ENCODE measurements around the gene STK32A. TPM values are rescaled to one million over a fixed set of nuclear protein-coding genes. Genes with fewer than 3 reads are reported as not detected.

The STK32A gene
- total RNA-seq, 1 experiment from 2014 or later: 1.2 TPM

GRCh38 chr5:147193123-147193522, 41.7 kb upstream of the STK32A start (continued):
- TF ChIP-seq FOSL1 (IDR thresholded peaks at IDR 0.05; ENCODE audit: low read depth): no peak
- TF ChIP-seq SIN3A (IDR thresholded peaks at IDR 0.05; ENCODE audit: low read depth): no peak
- no peak for TF ChIP-seq CTCF (IDR thresholded peaks at IDR 0.05 in 2 of 3, conservative IDR thresholded peaks at IDR 0.05 in 1 of 3; ENCODE audit: borderline replicate concordance in 1 of 3, insufficient read depth in 1 of 3, low read depth in 2 of 3, low read length in 2 of 3)
- TF ChIP-seq ATF3 (IDR thresholded peaks at IDR 0.05): no peak
- no peak for TF ChIP-seq SRF (IDR thresholded peaks at IDR 0.05; ENCODE audit: low read depth)
- no peak for TF ChIP-seq ZFX (IDR thresholded peaks at IDR 0.05)
- TF ChIP-seq TCF7L2 (IDR thresholded peaks at IDR 0.05; ENCODE audit: borderline replicate concordance, extremely low read depth, insufficient read depth, insufficient read length): no peak
- no peak for TF ChIP-seq SP1 (IDR thresholded peaks at IDR 0.05; ENCODE audit: low read depth)

GRCh38 chr5:147200004-147200403, 34.8 kb upstream of the STK32A start:
- no peak for TF ChIP-seq CEBPB (IDR thresholded peaks at IDR 0.05; ENCODE audit: low read depth)
- TF ChIP-seq POLR2A (IDR thresholded peaks at IDR 0.05; ENCODE audit: borderline replicate concordance, extremely low read depth, insufficient read depth, insufficient read length): no peak
- TF ChIP-seq EGR1 (IDR thresholded peaks at IDR 0.05; ENCODE audit: low read depth): no peak
- TF ChIP-seq FOSL1 (IDR thresholded peaks at IDR 0.05; ENCODE audit: low read depth): no peak
- no peak for TF ChIP-seq YY1 (IDR thresholded peaks at IDR 0.05; ENCODE audit: extremely low read depth, insufficient replicate concordance, low read depth, low read length)
- no peak for TF ChIP-seq SIN3A (IDR thresholded peaks at IDR 0.05; ENCODE audit: low read depth)
- no peak for TF ChIP-seq CBX3 (IDR thresholded peaks at IDR 0.05; ENCODE audit: low read depth)
- TF ChIP-seq ELF1 (IDR thresholded peaks at IDR 0.05; ENCODE audit: borderline replicate concordance, low read depth): no peak
- no peak for TF ChIP-seq REST (IDR thresholded peaks at IDR 0.05; ENCODE audit: low read depth)
- TF ChIP-seq ZFX (IDR thresholded peaks at IDR 0.05): no peak
- TF ChIP-seq MAX (IDR thresholded peaks at IDR 0.05): no peak
- no peak for TF ChIP-seq SRF (IDR thresholded peaks at IDR 0.05; ENCODE audit: low read depth)
- TF ChIP-seq POLR2AphosphoS5 (IDR thresholded peaks at IDR 0.05; ENCODE audit: low read depth, low read length): no peak
- H3K9me3 ChIP-seq (ENCODE audit: control insufficient read depth in 1 of 2, insufficient read depth in 1 of 2, low read depth in 1 of 2, low read length in 2 of 2): no peaks in the 10 kb centered on the region
- CTCF ChIA-PET: interaction anchor here (2.6 kb wide), 1 partner anchor 11 kb away, joined by 9 read pairs; no protein-coding TSS in a partner anchor

More at GRCh38 chr5:147200004-147200403, 34.8 kb upstream of the STK32A start:
- no peaks in the 10 kb centered on the region for H3K36me3 ChIP-seq (ENCODE audit: control insufficient read depth in 1 of 2, insufficient read depth in 2 of 2, low read length in 2 of 2)
- ATAC-seq: no peak
- POLR2A ChIA-PET: no interaction called here
- intact Hi-C loops (cut with micrococcal nuclease): no loop called here
- 0 out of 2 replicates have a peak, but pooled peaks cover 13% of the 10 kb centered on the region for H3K27me3 ChIP-seq (ENCODE audit: insufficient read depth, low read length)
- H3K9ac ChIP-seq (ENCODE audit: low read length): no peak overlapping the region
- BruUV-seq (replicated peaks): no TSS peak
- H3K79me2 ChIP-seq (ENCODE audit: insufficient read depth, low read length): no peaks in the 10 kb centered on the region
- DNase-seq (ENCODE audit: low read depth, low spot score): no peak
- no peaks in the 10 kb centered on the region for H3K9me2 ChIP-seq (ENCODE audit: insufficient read depth)
- no peaks in the 10 kb centered on the region for H3K4me1 ChIP-seq (ENCODE audit: control insufficient read depth in 1 of 2, insufficient read depth in 2 of 2, low read length in 2 of 2)
- H3K4me2 ChIP-seq (ENCODE audit: low read length): no peak overlapping the region
- no peak overlapping the region for H3K27ac ChIP-seq (ENCODE audit: low read depth, low read length)
- RAD21 ChIA-PET (ENCODE audit: low non-redundant PET in 1 of 2, low total read pairs in 2 of 2, uncharacterized antibody in 2 of 2, unreplicated experiment in 2 of 2): no interaction called here
- no peak overlapping the region for H2AFZ ChIP-seq (ENCODE audit: low read depth, low read length, poor library complexity, severe bottlenecking)
- no peak overlapping the region for H3K4me3 ChIP-seq (replicated peaks in 1 of 2; ENCODE audit: low read depth in 1 of 2, low read length in 2 of 2)
- H4K20me1 ChIP-seq (ENCODE audit: insufficient read depth): no peaks in the 10 kb centered on the region
